Hematopoietic multipotent progenitor cell treated with erythropoietin and hydrocortisone succinate and interleukin-3 and kit ligand, for 17 days (in vitro differentiated cells): ENCODE measurements around the gene ANKRD23.
A peak's percentile ranks its signal among the peaks of the same experiment; 100 is the strongest.
"Not testable (repeated sequence)": the region's sequence is repeated elsewhere in the genome, so short reads cannot be mapped to it uniquely, and the experiment has no call there.

Experiments used
- DNase-seq: peaks from one replicate; pipeline ENCODE4 v3.0.0-alpha.2; 2015; ENCODE audit warnings: low spot score

The ANKRD23 gene

DNA sequence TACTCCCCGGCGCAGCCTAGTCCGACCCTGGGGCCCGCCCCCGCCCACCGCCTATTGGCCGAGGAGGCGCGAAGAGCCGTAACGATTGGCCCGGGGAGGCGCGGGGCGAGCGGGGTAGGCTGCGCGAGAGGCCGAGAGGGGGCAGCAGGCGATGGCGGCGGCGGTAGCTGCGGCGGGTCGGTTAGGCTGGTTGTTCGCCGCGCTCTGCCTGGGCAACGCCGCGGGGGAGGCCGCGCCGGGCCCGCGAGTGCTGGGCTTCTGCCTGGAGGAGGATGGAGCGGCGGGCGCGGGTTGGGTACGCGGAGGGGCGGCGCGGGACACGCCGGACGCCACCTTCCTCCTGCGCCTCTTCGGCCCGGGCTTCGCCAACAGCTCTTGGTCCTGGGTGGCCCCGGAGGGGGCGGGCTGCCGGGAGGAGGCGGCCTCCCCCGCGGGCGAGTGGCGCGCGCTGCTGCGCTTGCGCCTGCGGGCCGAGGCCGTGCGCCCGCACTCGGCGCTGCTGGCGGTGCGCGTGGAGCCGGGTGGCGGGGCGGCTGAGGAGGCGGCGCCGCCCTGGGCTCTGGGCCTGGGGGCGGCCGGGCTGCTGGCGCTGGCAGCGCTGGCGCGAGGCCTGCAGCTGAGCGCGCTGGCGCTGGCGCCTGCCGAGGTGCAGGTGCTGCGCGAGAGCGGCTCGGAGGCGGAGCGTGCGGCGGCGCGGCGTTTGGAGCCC lies 27.5 kb downstream of the ANKRD23 start, which contains the start of gene CNNM3:
CNNM3 (plus strand) TSS at position 142 of the 709 bp plus-strand sequence; CDS start at position 152, 10 bp downstream.
- peak; percentile 95 for DNase-seq

DNA sequence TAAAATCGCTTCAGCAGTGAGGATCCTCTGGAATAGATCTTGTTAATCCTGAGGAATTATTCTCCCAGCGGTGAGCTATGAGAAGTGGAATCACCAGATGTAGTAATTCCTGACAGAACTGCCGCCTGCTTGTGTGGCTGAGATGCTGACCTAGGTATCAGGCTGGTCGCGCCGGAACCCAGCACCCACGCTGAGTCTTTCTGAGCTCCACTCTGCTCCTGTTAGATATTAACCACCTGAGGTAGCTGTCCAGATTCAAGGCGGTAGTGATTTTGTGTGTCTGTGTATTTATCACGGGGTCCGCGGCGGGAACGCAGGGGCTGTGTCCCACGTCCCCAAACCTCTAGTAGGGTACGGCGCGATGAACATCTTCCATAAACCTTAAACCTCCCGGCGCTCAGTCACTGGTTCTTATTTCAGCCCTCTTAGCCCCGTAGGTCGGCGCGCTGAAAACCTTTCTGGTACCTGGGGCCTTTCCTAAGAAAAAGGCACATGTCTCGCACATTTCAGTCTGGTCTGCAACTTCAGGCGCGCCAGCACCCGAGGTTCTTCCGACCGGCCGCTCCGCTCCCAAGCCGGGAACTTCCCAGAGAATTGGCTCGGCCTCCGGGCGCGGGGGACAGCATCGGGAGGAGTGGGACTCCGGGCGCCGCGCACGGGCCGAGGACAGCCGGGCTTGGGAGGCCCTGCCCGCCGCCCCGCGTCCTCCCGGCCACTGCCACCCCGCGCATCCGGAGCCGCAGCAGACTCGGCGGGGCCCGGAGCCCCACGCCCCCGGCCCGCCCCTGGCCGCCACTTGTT lies 28.3 kb downstream of the ANKRD23 start:
- DNase-seq: no peak

DNA sequence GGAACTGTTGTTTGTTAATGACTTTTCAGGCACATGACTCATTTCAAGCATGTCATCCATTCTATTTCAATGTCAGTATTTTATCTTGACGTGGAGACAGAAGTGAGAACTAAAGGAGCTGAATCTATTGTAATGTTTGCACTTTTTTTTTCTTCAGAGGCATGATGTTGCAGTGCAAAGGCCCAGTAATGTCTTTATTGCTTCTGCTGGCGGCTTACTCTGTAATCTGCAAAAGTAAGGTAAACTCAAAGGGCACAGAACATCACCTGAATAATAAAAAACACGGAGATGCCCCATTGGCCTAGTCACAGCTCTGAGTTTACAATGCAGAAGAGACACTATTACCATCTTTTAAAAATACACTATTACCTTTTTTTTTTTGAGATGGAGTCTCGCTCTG lies 30.2 kb downstream of the ANKRD23 start:
- DNase-seq: no peak

- DNase-seq: no peak
These were observed 31.9 kb downstream of the ANKRD23 start for GRCh38 chr2:96811917-96812316.

- DNase-seq: no peak
These were observed 33.0 kb downstream of the ANKRD23 start for GRCh38 chr2:96810783-96811192.

DNA sequence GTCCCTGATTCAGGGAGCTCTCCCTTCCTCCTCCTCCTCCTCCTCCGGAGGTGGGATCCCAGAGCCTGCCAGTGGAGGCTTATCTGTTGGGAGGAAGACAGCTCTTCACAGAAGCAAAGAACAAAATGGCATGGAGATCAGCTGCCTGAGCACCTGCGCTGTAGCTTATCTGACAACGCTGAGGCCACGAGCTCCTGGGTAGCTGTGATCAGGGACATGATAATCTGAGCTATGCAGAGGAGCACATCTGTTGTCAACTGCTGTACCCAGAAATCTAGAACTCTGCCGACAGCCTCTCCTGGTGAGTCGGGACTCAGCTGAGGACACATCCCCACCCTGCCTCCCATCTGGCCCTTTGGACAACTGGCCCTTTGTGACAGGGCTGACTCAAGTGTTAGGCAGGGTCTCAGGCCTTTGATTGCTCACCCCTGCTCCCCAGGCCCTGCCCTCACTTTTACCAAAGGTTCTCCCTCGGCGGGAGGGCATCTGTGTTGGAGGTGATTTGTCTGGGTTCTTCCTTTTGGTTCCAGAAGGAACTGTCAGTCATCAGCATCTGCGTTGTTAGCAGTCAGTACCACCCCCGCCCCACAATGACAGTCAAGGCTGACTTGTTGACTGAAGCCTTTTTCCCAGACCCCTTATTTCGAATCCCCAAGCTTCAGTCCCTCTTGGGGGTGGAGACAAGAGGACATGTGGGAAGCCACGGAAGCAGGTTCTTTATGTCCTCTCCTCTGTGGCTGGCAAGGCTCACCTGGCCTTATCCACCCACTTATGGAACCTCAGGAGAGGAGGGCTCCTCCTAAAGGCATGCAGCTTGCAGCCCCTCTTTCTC lies 33.7 kb downstream of the ANKRD23 start:
- no peak for DNase-seq

GRCh38 chr2:96809216-96809882 lies 34.5 kb downstream of the ANKRD23 start:
- DNase-seq: no peak

GRCh38 chr2:96808176-96808837 lies 35.5 kb downstream of the ANKRD23 start:
- no peak for DNase-seq

- no peak for DNase-seq
These were observed 36.7 kb downstream of the ANKRD23 start for GRCh38 chr2:96807127-96807471.

- DNase-seq: no peak
These were observed 37.2 kb downstream of the ANKRD23 start for GRCh38 chr2:96806468-96807126.

DNA sequence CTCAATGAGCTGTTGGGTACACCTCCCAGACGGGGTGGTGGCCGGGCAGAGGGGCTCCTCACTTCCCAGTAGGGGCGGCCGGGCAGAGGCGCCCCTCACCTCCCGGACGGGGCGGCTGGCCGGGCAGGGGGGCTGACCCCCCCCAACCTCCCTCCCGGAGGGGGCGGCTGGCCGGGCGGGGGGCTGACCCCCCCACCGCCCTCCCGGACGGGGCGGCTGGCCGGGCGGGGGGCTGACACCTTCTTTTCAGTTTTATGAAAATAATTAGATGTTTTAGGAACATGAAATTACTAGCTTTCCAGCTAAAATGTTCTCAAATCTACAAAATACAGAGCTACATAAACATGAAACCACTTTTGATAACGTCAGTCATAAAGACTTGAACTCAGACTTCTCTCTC lies 37.9 kb downstream of the ANKRD23 start:
- not testable (repeated sequence) for DNase-seq

DNA sequence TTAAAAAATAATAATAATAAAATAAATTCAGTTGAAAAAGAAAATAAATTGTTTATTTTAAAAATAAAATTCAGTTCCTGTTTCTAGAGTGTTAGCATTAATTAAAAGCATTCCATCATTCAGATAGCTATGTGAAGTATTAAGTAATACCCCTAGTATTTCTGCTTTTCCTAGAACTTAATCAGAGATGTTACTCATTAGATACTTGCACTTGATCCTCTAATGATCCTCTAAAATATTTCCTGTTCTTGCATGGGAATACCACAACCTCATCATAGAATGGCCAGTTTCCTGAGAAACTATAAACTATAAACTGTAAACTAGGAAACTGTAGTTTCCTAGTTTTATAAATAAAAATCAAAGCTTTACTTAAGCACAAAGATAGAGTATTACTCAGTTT lies 38.8 kb downstream of the ANKRD23 start:
- DNase-seq: no peak

- no peak for DNase-seq
These were observed 41.1 kb downstream of the ANKRD23 start for GRCh38 chr2:96802721-96803120.

GRCh38 chr2:96801786-96802595 lies 41.8 kb downstream of the ANKRD23 start:
- no peak for DNase-seq

- DNase-seq: peak; percentile 37
These were observed 42.6 kb downstream of the ANKRD23 start for GRCh38 chr2:96801005-96801785.

DNA sequence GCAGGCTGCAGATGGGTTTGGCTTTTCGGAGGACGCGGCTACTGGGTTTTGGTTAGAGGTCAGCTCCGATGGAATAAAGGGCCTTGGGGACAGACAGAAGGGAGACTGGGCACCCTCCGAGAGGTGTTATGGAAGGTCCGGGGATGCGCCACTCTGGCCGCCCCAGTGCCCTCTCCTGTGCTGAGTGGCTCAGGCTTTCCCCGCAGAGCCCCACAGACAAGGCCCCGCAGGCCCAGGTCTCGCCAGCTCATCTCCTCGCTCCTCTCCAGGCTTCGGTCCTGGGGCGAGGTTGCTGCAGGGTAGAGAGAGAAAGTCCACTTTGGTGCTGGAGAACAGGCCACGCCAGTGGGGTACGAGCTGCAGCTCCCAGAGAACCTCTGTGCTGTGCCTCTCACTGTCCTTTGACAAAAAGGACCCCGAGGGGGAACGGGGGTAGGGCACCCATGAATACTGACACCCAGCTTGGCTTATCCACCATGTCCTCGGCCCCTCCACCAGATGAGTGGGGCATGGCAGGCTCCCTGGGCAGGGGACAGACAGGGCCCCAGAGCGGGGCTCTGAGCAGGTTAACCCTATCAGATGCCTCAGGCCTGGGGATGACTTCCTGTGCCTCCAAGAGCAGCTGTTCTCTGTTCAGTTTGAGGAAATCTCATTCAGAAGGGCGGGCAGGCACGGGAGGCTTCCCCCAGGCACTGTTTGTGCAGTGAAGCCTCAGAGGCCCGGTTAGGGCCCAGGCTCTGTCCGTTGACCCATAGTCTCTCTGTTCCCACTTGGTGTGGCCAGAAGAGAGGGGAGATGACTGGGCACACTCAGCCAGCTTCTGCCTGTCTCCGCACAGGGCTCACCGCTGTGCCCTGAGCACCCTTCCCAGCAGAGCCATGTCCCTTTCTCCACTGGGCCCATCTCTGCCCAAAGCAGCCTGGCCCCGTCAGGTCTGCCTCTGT lies 43.5 kb downstream of the ANKRD23 start:
- no peak for DNase-seq

GRCh38 chr2:96799623-96799935 lies 44.2 kb downstream of the ANKRD23 start:
- DNase-seq: no peak
